SK-N-SH (cell line): ENCODE results near the gene SCN3B. TPM values are rescaled to one million over a fixed set of nuclear protein-coding genes. Genes with fewer than 3 reads are reported as not detected.

Experiments
- CTCF ChIA-PET: fragments of 300-600, 350-600 bp; formaldehyde crosslinking; extraction: SDS; loops from one replicate; lab custom pipeline; 2021; lab: Yijun Ruan, JAX
- POLR2A ChIA-PET: fragments of 350-600 bp; sonication (Branson Sonifier 250); formaldehyde crosslinking; extraction: SDS; loops from one replicate; lab custom pipeline; 2020; ENCODE audit warnings: antibody characterized with exemption, inconsistent platforms; lab: Yijun Ruan, JAX
- DNase-seq: peaks from one replicate; pipeline ENCODE4 v3.0.0; 2012
- H2AFZ ChIP-seq: fragments of 200-600 bp; sonication (generic); 2 replicates; pipeline ENCODE4 v1.8.1; 2016; ENCODE audit warnings: antibody characterized with exemption, mild to moderate bottlenecking, low read depth
- H3F3A ChIP-seq: fragments of 200-600 bp; sonication (generic); replicated peaks from 2 replicates; pipeline ENCODE3; 2016; ENCODE audit warnings: antibody characterized with exemption, mild to moderate bottlenecking; ENCODE audit not compliant: insufficient read depth
- H3K27ac ChIP-seq, 2 experiments: fragments of 200-500 bp in 1 of 2; fragments of 200-600 bp in 1 of 2; sonication (Bioruptor generic) in 1 of 2; sonication (generic), shearing (Covaris generic) in 1 of 2; 2 replicates each; pipeline versions ENCODE4 v1.5.1 to v1.6.1; 2014 to 2016; ENCODE audit warnings: low read depth in 2 of 2, inconsistent platforms in 1 of 2, low read length in 1 of 2, mild to moderate bottlenecking in 1 of 2, mixed read lengths in 1 of 2
- H3K27me3 ChIP-seq: fragments of 200-600 bp; sonication (generic), shearing (Covaris generic); 2 replicates; pipeline ENCODE4 v1.6.1; 2016; ENCODE audit warnings: mixed run types; ENCODE audit not compliant: insufficient read depth
- H3K36me3 ChIP-seq, 2 experiments: fragments of 200-500 bp in 1 of 2; fragments of 200-600 bp in 1 of 2; sonication (Bioruptor generic) in 1 of 2; sonication (generic) in 1 of 2; replicated peaks in 1 of 2; 2 replicates each; pipeline versions ENCODE3 to v1.5.1; 2014 to 2016; ENCODE audit warnings: low read length in 1 of 2, mild to moderate bottlenecking in 1 of 2; ENCODE audit not compliant: insufficient read depth in 2 of 2, control insufficient read depth in 1 of 2
- H3K4me1 ChIP-seq, 2 experiments: fragments of 200-500 bp in 1 of 2; fragments of 200-600 bp in 1 of 2; sonication (Bioruptor generic) in 1 of 2; sonication (generic), shearing (Covaris generic) in 1 of 2; 2 replicates each; pipeline versions ENCODE4 v1.5.1 to v1.6.1; 2014 to 2016; ENCODE audit warnings: low read depth in 1 of 2, low read length in 1 of 2, mixed run types in 1 of 2; ENCODE audit not compliant: insufficient read depth in 2 of 2, control insufficient read depth in 1 of 2
- H3K4me2 ChIP-seq: fragments of 200-600 bp; sonication (generic), shearing (Covaris generic); 2 replicates; pipeline ENCODE4 v1.6.1; 2017; ENCODE audit warnings: mixed run types
- H3K4me3 ChIP-seq, 2 experiments: fragments of 200-500 bp in 1 of 2; fragments of 200-600 bp in 1 of 2; sonication (Bioruptor generic) in 1 of 2; sonication (generic), shearing (Covaris generic) in 1 of 2; 2 replicates each; pipeline versions ENCODE4 v1.5.1 to v1.8.1; 2014 to 2016; ENCODE audit warnings: low read depth in 2 of 2, inconsistent platforms in 1 of 2, low read length in 1 of 2, mild to moderate bottlenecking in 1 of 2, mixed read lengths in 1 of 2, moderate library complexity in 1 of 2
- H3K79me2 ChIP-seq: fragments of 200-600 bp; sonication (generic); 2 replicates; pipeline ENCODE4 v1.8.1; 2017; ENCODE audit warnings: mild to moderate bottlenecking; ENCODE audit not compliant: insufficient read depth
- H3K9ac ChIP-seq: fragments of 200-600 bp; sonication (generic); 2 replicates; pipeline ENCODE4 v1.6.1; 2017; ENCODE audit warnings: mixed run types
- H3K9me2 ChIP-seq: fragments of 200-600 bp; sonication (generic); 2 replicates; pipeline ENCODE4 v1.6.1; 2017; ENCODE audit warnings: mixed run types
- H3K9me3 ChIP-seq: fragments of 200-600 bp; sonication (generic); 2 replicates; pipeline ENCODE4 v1.6.1; 2017; ENCODE audit warnings: mixed run types, mild to moderate bottlenecking, moderate library complexity
- H4K20me1 ChIP-seq: fragments of 200-600 bp; sonication (generic); 2 replicates; pipeline ENCODE4 v1.6.1; 2017; ENCODE audit warnings: mild to moderate bottlenecking, mixed run types; ENCODE audit not compliant: insufficient read depth
- CHD2 ChIP-seq: fragments of 150-350 bp; IDR thresholded peaks from 2 replicates; pipeline ENCODE4 v1.6.1; 2018; ENCODE audit warnings: low read length; ENCODE audit not compliant: partially characterized antibody
- CTCF ChIP-seq: fragments of 200-600 bp; sonication (generic); IDR thresholded peaks from 2 replicates; pipeline ENCODE4 v1.6.1; 2017; ENCODE audit warnings: antibody characterized with exemption, mild to moderate bottlenecking, moderate library complexity
- EP300 ChIP-seq, 2 experiments: IDR thresholded peaks; 2 replicates each; pipeline versions ENCODE4 v1.4.0 to v1.6.1; 2012; ENCODE audit warnings: borderline replicate concordance in 1 of 2, low read depth in 1 of 2, low read length in 1 of 2
- EZH2phosphoT487 ChIP-seq: fragments of 200-600 bp; sonication (generic); IDR thresholded peaks from 2 replicates; pipeline ENCODE4 v1.6.1; 2017; ENCODE audit warnings: low read depth, mixed run types, mild to moderate bottlenecking, antibody characterized with exemption, moderate library complexity, borderline replicate concordance
- FOXJ3 ChIP-seq: sonication (generic); formaldehyde crosslinking; IDR thresholded peaks from 2 replicates; pipeline ENCODE4 v1.5.1; 2020; ENCODE audit warnings: mild to moderate bottlenecking, missing genetic modification reagents
- GABPA ChIP-seq: IDR thresholded peaks from 2 replicates; pipeline ENCODE4 v1.4.0; 2012; ENCODE audit warnings: low read depth, mild to moderate bottlenecking
- GATA2 ChIP-seq: sonication (generic); formaldehyde crosslinking; IDR thresholded peaks from 2 replicates; pipeline ENCODE4 v1.5.0; 2020; ENCODE audit warnings: mild to moderate bottlenecking, missing genetic modification reagents
- IRF3 ChIP-seq: fragments of 150-350 bp; IDR thresholded peaks from 2 replicates; pipeline ENCODE4 v1.6.1; 2016; ENCODE audit warnings: mild to moderate bottlenecking, low read depth, low read length
- NRF1 ChIP-seq: IDR thresholded peaks from 2 replicates; pipeline ENCODE4 v1.6.1; 2012; ENCODE audit warnings: low read depth, mild to moderate bottlenecking, low read length
- RCOR1 ChIP-seq: fragments of 150-350 bp; IDR thresholded peaks from 2 replicates; pipeline ENCODE4 v1.6.1; 2017; ENCODE audit warnings: antibody characterized with exemption, low read length
- TAF1 ChIP-seq: IDR thresholded peaks from 2 replicates; pipeline ENCODE4 v1.6.1; 2012; ENCODE audit warnings: low read depth, mild to moderate bottlenecking, low read length, moderate library complexity, borderline replicate concordance
- TCF12 ChIP-seq: IDR thresholded peaks from 2 replicates; pipeline ENCODE4 v1.4.0; 2012
- USF1 ChIP-seq: IDR thresholded peaks from 2 replicates; pipeline ENCODE4 v1.4.0; 2012; ENCODE audit warnings: low read depth, borderline replicate concordance
- USF2 ChIP-seq: fragments of 150-350 bp; IDR thresholded peaks from 2 replicates; pipeline ENCODE4 v1.6.1; 2017; ENCODE audit warnings: antibody characterized with exemption, low read length, low read depth, borderline replicate concordance
- ZBTB33 ChIP-seq: IDR thresholded peaks from 2 replicates; pipeline ENCODE4 v1.4.0; 2012; ENCODE audit warnings: low read depth, borderline replicate concordance
- WGBS: methylation state at CpG from one replicate; pipeline ENCODE4 v1.1.6; 2017; ENCODE audit warnings: low lambda C conversion rate; 5-methylcytosine and 5-hydroxymethylcytosine counted together
- polyA plus RNA-seq, 3 experiments: library from polyadenylated mRNA; depleted of rRNA; stranded (reverse); fragments of >200 nt; gene quantifications; 2 replicates each; pipeline ENCODE4 v1.2.3, GENCODE V29; 2012

SCN3B gene
- polyA plus RNA-seq, 1 of the 3 experiments (the other 2 are of a cell fraction), result 0.23 TPM

GRCh38 chr11:123670081-123670480, 15.7 kb upstream of the SCN3B start:
- Histone ChIP-seq H4K20me1 (no peaks in the 10 kb centered on the region), H3K36me3 (no peaks in the 10 kb centered on the region), H3K4me2 (no peak overlapping the region), H2AFZ (no peak overlapping the region), H3K9me3 (no peaks in the 10 kb centered on the region), H3K79me2 (no peaks in the 10 kb centered on the region), H3K27me3 (no peaks in the 10 kb centered on the region), H3F3A (no peaks in the 10 kb centered on the region), H3K9me2 (no peaks in the 10 kb centered on the region), H3K4me3 (no peak overlapping the region), H3K27ac (no peak overlapping the region), H3K4me1 (no peaks in the 10 kb centered on the region; a peak in 1 of 4 replicates), H3K9ac (no peak overlapping the region)
- TF ChIP-seq GATA2 (CRISPR knock-in tag) (no peak), ZBTB33 (no peak), IRF3 (no peak)
- ChIA-PET CTCF (interaction anchor here (0.9 to 2.7 kb wide), 3 partner anchors 16 to 41 kb away, joined by 3 to 19 read pairs (median 3); partner anchors contain the start of gene SCN3B), POLR2A (interaction anchor here (2.0 kb wide), 1 partner anchor 16 kb away, joined by 7 read pairs; the partner anchor contains the start of gene SCN3B)
- WGBS, result 8% methylated on average over 1 of the region's 1 CpG
- DNase-seq, result no peak

GRCh38 chr11:123665306-123665705, 10.9 kb upstream of the SCN3B start:
- H3K9me2 ChIP-seq, result no peaks in the 10 kb centered on the region
- no peaks in the 10 kb centered on the region for H3F3A ChIP-seq
- H4K20me1 ChIP-seq, result no peaks in the 10 kb centered on the region
- no peak overlapping the region for H3K4me3 ChIP-seq
- CTCF ChIA-PET, result no interaction called here
- DNase-seq, result no peak
- no peak overlapping the region for H3K4me2 ChIP-seq
- no peaks in the 10 kb centered on the region for H3K9me3 ChIP-seq
- POLR2A ChIA-PET, result no interaction called here
- no peaks in the 10 kb centered on the region for H3K36me3 ChIP-seq
- no peak overlapping the region for H3K27ac ChIP-seq
- no peak overlapping the region for H3K9ac ChIP-seq
- TF ChIP-seq NRF1 (no peak), IRF3 (no peak), EP300 (IDR thresholded peaks at IDR 0.05; ENCODE audit: borderline replicate concordance in 1 of 2, low read depth in 1 of 2, low read length in 1 of 2) (no peak), USF2 (no peak), RCOR1 (no peak), CHD2 (no peak), TAF1 (no peak), EZH2phosphoT487 (no peak), CTCF (no peak), TCF12 (no peak), GABPA (no peak), USF1 (no peak), FOXJ3 (CRISPR knock-in tag) (no peak)
- no peaks in the 10 kb centered on the region for H3K4me1 ChIP-seq
- H3K79me2 ChIP-seq, result no peaks in the 10 kb centered on the region
- no peak overlapping the region for H2AFZ ChIP-seq
- WGBS, result 100% methylated on average over 1 of the region's 1 CpG
- H3K27me3 ChIP-seq, result no peaks in the 10 kb centered on the region
